Parathyroid adenoma (tissue), 2 donors: ENCODE measurements around the gene C11orf54.
"Not testable (repeated sequence)": the region's sequence is repeated elsewhere in the genome, so short reads cannot be mapped to it uniquely, and the experiment has no call there.

Experiments
- H2AFZ ChIP-seq: fragments of 300-600 bp; sonication (generic); one replicate; pipeline ENCODE4 v1.7.0; 2017; ENCODE audit warnings: antibody characterized with exemption, mild to moderate bottlenecking
- H3K27ac ChIP-seq: fragments of 300-600 bp; sonication (generic); one replicate; pipeline ENCODE4 v1.7.0; 2017
- H3K27me3 ChIP-seq: fragments of 300-600 bp; sonication (generic); one replicate; pipeline ENCODE4 v1.7.0; 2017; ENCODE audit warnings: low read length; ENCODE audit not compliant: control insufficient read depth, insufficient read depth
- H3K36me3 ChIP-seq: fragments of 300-600 bp; sonication (generic); one replicate; pipeline ENCODE4 v1.7.0; 2017; ENCODE audit warnings: low read length; ENCODE audit not compliant: control insufficient read depth, insufficient read depth
- H3K4me1 ChIP-seq: fragments of 300-600 bp; sonication (generic); one replicate; pipeline ENCODE4 v1.7.0; 2017; ENCODE audit warnings: control low read depth
- H3K4me2 ChIP-seq: fragments of 300-600 bp; sonication (generic); one replicate; pipeline ENCODE4 v1.7.0; 2017; ENCODE audit warnings: low read length
- H3K4me3 ChIP-seq: fragments of 300-600 bp; sonication (generic); one replicate; pipeline ENCODE4 v1.7.0; 2017; ENCODE audit warnings: low read depth, low read length
- H3K79me2 ChIP-seq: fragments of 300-600 bp; sonication (generic); one replicate; pipeline ENCODE4 v1.7.0; 2017; ENCODE audit warnings: control low read depth
- H3K9ac ChIP-seq: fragments of 300-600 bp; sonication (generic); one replicate; pipeline ENCODE4 v1.7.0; 2017; ENCODE audit warnings: mild to moderate bottlenecking
- H3K9me3 ChIP-seq: fragments of 300-600 bp; sonication (generic); one replicate; pipeline ENCODE4 v1.7.0; 2017; ENCODE audit warnings: low read length; ENCODE audit not compliant: control insufficient read depth
- TF ChIP-seq, protein P1 (sequence below): fragments of 300-600 bp; sonication (generic); IDR thresholded peaks from one replicate; pipeline ENCODE4 v1.7.0; 2017; ENCODE audit warnings: antibody characterized with exemption, mild to moderate bottlenecking
- donor health status: primary hyperparathyroidism.

The C11orf54 gene

DNA sequence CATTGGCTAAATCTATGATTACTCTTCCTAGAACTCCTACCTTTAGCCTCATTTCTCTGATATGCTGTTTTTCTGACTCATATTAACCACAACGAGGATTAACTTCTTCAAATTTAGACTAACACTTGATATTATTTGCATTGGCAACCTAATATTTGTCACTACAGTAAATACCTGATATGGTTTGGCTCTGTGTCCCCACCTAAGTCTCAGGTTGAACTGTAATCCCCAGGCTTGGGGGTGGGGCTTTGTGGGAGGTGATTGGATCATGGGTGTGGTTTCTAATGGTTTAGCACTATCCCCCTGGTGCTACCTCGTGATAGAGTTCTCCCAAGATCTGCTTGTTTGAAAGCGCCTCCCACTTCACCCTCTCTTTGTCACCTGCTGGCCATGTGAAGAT lies 25.5 kb downstream of the C11orf54 start:
- Histone ChIP-seq H3K27me3 (no peaks in the 10 kb centered on the region), H3K27ac (no peak overlapping the region), H3K36me3 (no peaks in the 10 kb centered on the region), H3K79me2 (no peaks in the 10 kb centered on the region), H3K9me3 (no peaks in the 10 kb centered on the region), H2AFZ (no peak overlapping the region), H3K4me1 (no peaks in the 10 kb centered on the region), H3K4me3 (no peak overlapping the region), H3K4me2 (no peak overlapping the region), H3K9ac (no peak overlapping the region)
- TF ChIP-seq, protein P1, sequence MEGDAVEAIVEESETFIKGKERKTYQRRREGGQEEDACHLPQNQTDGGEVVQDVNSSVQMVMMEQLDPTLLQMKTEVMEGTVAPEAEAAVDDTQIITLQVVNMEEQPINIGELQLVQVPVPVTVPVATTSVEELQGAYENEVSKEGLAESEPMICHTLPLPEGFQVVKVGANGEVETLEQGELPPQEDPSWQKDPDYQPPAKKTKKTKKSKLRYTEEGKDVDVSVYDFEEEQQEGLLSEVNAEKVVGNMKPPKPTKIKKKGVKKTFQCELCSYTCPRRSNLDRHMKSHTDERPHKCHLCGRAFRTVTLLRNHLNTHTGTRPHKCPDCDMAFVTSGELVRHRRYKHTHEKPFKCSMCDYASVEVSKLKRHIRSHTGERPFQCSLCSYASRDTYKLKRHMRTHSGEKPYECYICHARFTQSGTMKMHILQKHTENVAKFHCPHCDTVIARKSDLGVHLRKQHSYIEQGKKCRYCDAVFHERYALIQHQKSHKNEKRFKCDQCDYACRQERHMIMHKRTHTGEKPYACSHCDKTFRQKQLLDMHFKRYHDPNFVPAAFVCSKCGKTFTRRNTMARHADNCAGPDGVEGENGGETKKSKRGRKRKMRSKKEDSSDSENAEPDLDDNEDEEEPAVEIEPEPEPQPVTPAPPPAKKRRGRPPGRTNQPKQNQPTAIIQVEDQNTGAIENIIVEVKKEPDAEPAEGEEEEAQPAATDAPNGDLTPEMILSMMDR = no peak

DNA sequence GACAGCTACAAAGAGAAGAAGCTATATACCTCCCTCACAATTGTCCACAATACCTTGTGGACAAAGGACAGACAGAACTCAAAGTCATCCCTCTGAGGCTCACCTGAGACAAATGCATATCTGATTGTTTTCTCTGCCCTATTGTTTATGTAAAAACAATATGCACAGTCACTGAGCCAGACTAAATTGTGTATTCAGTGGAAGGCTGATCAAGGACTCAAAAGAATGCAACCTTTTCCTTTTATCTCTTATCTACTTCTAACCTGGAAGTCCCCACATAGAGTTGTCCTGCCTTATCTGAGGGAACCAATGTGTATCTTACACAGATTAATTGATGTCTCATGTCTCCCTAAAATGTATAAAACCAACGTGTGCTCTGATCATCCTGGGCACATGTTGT lies 28.7 kb downstream of the C11orf54 start:
- H3K36me3 ChIP-seq = no peaks in the 10 kb centered on the region
- H3K9ac ChIP-seq = no peak overlapping the region
- no peak overlapping the region for H3K4me2 ChIP-seq
- H3K27me3 ChIP-seq = no peaks in the 10 kb centered on the region
- no peak overlapping the region for H3K27ac ChIP-seq
- TF ChIP-seq, protein P1 = no peak
- H3K4me1 ChIP-seq = no peaks in the 10 kb centered on the region
- H3K79me2 ChIP-seq = no peaks in the 10 kb centered on the region
- H3K4me3 ChIP-seq = no peak overlapping the region
- no peaks in the 10 kb centered on the region for H3K9me3 ChIP-seq
- H2AFZ ChIP-seq = no peak overlapping the region

DNA sequence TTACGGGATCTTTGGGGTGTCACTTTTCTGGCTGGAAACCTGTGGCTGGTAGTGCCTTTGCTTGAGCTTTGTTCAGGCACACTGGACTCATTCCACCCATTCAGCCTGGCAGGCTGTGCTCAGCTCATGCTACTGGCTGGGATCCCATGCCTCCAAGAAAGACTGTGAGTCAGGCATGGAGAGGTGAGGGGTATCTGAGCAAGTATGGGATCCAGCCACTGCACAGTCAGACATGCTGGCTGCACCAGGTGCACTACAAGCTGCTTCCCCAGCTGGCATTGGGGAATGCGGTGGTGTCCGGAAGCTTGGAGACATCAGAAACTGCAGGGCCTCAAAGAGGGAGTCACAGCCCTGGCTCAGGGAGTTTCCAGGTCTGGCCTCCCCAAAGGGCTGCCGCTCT lies 30.7 kb downstream of the C11orf54 start:
- no peak overlapping the region for H3K9ac ChIP-seq
- H3K36me3 ChIP-seq = no peaks in the 10 kb centered on the region
- H2AFZ ChIP-seq = no peak overlapping the region
- no peak overlapping the region for H3K4me2 ChIP-seq
- H3K9me3 ChIP-seq = no peaks in the 10 kb centered on the region
- no peak overlapping the region for H3K4me3 ChIP-seq
- H3K79me2 ChIP-seq = no peaks in the 10 kb centered on the region
- TF ChIP-seq, protein P1 = no peak
- no peaks in the 10 kb centered on the region for H3K27me3 ChIP-seq
- H3K27ac ChIP-seq = no peak overlapping the region
- H3K4me1 ChIP-seq = no peaks in the 10 kb centered on the region

DNA sequence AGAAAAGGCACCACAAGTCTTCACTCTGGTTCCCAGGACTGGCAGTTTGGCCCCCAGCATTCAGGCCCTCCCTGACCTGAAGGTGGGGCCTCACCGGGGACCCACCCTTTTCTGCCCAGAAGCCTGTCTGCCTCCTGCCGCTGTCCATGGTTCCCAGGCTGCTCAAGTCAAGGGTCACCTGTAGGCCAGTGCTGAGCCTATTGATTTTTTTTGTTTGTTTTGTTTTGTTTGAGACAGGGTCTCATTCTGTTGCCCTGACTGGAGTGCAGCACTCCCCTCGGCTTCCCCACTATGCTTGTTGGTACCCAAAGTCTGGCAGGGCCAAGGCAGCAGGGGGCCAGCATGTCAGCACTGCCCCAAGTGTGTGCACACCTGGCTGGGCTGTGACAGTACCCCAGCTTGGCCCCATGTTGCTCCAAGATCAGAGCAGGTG lies 31.6 kb downstream of the C11orf54 start:
- TF ChIP-seq, protein P1 = no peak
- no peaks in the 10 kb centered on the region for H3K9me3 ChIP-seq
- H3K27ac ChIP-seq = no peak overlapping the region
- no peaks in the 10 kb centered on the region for H3K4me1 ChIP-seq
- no peaks in the 10 kb centered on the region for H3K27me3 ChIP-seq
- H2AFZ ChIP-seq = no peak overlapping the region
- H3K4me2 ChIP-seq = no peak overlapping the region
- no peak overlapping the region for H3K9ac ChIP-seq
- H3K4me3 ChIP-seq = no peak overlapping the region
- no peaks in the 10 kb centered on the region for H3K79me2 ChIP-seq
- no peaks in the 10 kb centered on the region for H3K36me3 ChIP-seq

DNA sequence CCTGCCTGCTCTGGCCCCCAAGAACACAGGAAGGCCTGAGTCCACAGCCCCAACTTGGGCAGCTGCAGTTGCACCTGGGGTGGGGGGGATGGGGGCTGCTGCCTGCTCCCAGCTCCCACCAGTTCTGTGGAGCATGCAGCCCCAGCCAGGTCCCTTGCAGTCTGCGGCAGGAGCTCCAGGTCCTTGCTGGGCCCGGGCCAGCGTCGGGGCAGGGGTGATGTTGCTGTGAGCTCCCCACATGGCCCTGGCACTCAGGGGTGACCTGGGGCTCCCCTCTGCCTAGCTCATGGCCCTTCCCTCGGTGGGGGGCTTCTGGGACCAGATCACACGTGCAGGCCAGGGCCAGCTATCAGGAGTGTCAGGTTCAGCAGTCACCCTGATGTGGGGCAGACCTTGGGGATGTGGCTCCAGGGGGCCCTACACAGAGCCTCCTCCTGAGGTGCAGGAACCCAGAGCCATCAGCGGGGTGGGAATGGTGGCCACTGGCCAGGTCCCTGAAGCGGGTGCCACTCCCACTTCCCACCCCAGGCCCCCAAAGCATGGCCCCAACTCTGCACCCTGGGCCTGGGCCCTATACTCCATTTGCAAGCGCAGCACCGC lies 32.2 kb downstream of the C11orf54 start:
- Histone ChIP-seq H3K4me2 (no peak overlapping the region), H3K9me3 (no peaks in the 10 kb centered on the region), H3K9ac (no peak overlapping the region), H3K27ac (no peak overlapping the region), H3K27me3 (no peaks in the 10 kb centered on the region), H3K79me2 (no peaks in the 10 kb centered on the region), H3K36me3 (no peaks in the 10 kb centered on the region), H2AFZ (no peak overlapping the region), H3K4me3 (no peak overlapping the region), H3K4me1 (no peaks in the 10 kb centered on the region)
- TF ChIP-seq, protein P1 = no peak

DNA sequence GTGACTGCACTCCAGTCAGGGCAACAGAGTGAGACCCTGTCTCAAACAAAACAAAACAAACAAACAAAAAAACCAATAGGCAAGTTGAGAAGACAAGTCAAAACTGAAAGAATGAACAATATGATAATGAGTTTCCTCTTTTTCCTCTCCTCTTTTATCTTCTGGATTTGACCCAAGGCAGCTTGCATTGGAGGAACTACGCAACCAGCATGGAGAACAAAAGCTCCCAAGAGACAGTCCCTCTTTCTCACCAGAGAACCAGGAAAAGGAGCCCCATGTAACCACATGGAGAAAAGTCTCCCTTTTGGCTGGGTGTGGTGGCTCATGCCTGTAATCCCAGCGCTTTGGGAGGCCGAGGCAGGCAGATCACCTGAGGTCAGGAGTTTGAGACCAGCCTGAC lies 33.1 kb downstream of the C11orf54 start:
- H3K27me3 ChIP-seq, H3K4me1 ChIP-seq, H2AFZ ChIP-seq, H3K9me3 ChIP-seq, H3K79me2 ChIP-seq, H3K27ac ChIP-seq, H3K36me3 ChIP-seq, H3K4me2 ChIP-seq, H3K4me3 ChIP-seq, H3K9ac ChIP-seq: not testable (repeated sequence)
